ENCODE measurements around the gene LIPC.

Gene LIPC

DNA sequence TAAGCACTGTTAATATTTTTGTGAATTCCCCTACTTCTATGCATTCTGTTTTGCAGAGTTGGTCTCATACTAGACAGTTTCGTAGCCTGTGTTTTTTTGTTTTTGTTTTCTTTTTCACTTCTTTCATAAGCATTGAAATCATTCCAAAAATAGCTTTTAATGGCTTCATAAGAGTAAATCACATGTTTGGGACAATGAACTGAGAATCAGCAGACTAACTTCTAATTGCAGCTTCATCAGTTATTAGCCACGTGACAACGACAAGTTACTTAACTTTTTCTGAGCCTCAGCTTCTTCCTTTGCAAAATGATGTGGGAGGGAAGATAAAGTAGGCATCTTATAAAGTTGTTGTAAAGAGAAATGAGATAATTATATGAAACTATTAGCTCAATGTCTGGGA, 124.8 kb downstream of the LIPC start:
- H3K18ac ChIP-seq (ENCODE audit: low read length): no peak overlapping the region
- no peak overlapping the region for H3K4ac ChIP-seq (ENCODE audit: low read length)
- no peak overlapping the region for H3K4me2 ChIP-seq (ENCODE audit: insufficient read depth, low read length, poor library complexity, severe bottlenecking)
- no peaks in the 10 kb centered on the region for H3K79me1 ChIP-seq (ENCODE audit: low read depth, low read length)
- no peaks in the 10 kb centered on the region for H3K36me3 ChIP-seq (replicated peaks in 1 of 2; ENCODE audit: control insufficient read depth in 2 of 2, insufficient read depth in 2 of 2, low read length in 2 of 2)
- H2BK5ac ChIP-seq (ENCODE audit: low read length): no peak overlapping the region
- H4K91ac ChIP-seq (ENCODE audit: low read depth, low read length, poor library complexity): no peak overlapping the region
- DNase-seq (ENCODE audit: low spot score): no peak
- no peak overlapping the region for H3K14ac ChIP-seq (ENCODE audit: low read length)
- H3K9me3 ChIP-seq (replicated peaks in 1 of 2; ENCODE audit: control insufficient read depth in 2 of 2, insufficient read depth in 1 of 2, low read depth in 1 of 2, low read length in 2 of 2): peaks cover 0 to 2% of the 10 kb centered on the region in 2 donors
- no CpG with 5 or more reads among the region's 3 CpGs for WGBS, 2 donors (ENCODE audit: extremely low coverage in 2 of 2, insufficient read length in 2 of 2, insufficient replicate concordance in 1 of 2)
- no peak overlapping the region for H2BK120ac ChIP-seq (ENCODE audit: low read depth, low read length)
- no peak overlapping the region for H2BK15ac ChIP-seq (ENCODE audit: low read length)
- no peak overlapping the region for H3K9ac ChIP-seq (ENCODE audit: low read depth, low read length, poor library complexity)
- no peak overlapping the region for H2AK5ac ChIP-seq (ENCODE audit: low read depth, low read length)
- H3K4me1 ChIP-seq (ENCODE audit: control insufficient read depth in 2 of 2, insufficient read depth in 1 of 2, low read depth in 1 of 2, low read length in 2 of 2): peaks cover 0 to 6% of the 10 kb centered on the region in 2 donors
- H2BK12ac ChIP-seq (ENCODE audit: low read length): no peak overlapping the region
- H3K4me3 ChIP-seq (ENCODE audit: low read length in 2 of 2): no peak overlapping the region
- no peak overlapping the region for H3K23ac ChIP-seq (ENCODE audit: low read depth, low read length, poor library complexity)
- no peak overlapping the region for H4K8ac ChIP-seq (ENCODE audit: low read depth, low read length)
- H2AFZ ChIP-seq (ENCODE audit: low read length): no peak overlapping the region
- no peak overlapping the region for H3K27ac ChIP-seq (replicated peaks; ENCODE audit: low read length)
- H3K27me3 ChIP-seq (ENCODE audit: control insufficient read depth in 3 of 3, insufficient read depth in 3 of 3, low read depth in 1 of 3, low read length in 3 of 3): no peaks in the 10 kb centered on the region

DNA sequence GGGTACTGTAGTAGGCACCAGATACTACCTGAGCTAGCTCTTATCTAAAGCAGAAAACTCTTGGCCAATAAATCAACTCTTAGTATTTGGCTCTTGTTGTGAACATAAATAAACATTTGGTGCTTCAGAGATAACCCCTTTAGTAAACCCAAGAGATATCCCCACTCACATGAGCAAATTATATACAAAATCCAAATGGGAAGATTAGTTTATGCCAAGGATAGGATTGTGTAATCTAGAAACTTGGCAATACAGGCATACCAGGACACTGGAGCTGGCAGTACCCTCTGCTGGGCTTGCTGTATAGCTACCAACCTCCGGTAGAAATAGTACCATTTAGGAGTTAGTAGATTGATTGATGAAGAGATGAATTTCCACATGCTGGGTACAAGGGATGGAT, 127.0 kb downstream of the LIPC start:
- no peaks in the 10 kb centered on the region for H3K27me3 ChIP-seq (ENCODE audit: control insufficient read depth in 3 of 3, insufficient read depth in 3 of 3, low read depth in 1 of 3, low read length in 3 of 3)
- no peaks in the 10 kb centered on the region for H3K36me3 ChIP-seq (replicated peaks in 1 of 2; ENCODE audit: control insufficient read depth in 2 of 2, insufficient read depth in 2 of 2, low read length in 2 of 2)
- no peak overlapping the region for H3K4me3 ChIP-seq (ENCODE audit: low read length in 2 of 2)
- no peak overlapping the region for H3K9ac ChIP-seq (ENCODE audit: low read depth, low read length, poor library complexity)
- no CpG with 5 or more reads among the region's 1 CpG for WGBS, 2 donors (ENCODE audit: extremely low coverage in 2 of 2, insufficient read length in 2 of 2, insufficient replicate concordance in 1 of 2)
- H2AFZ ChIP-seq (ENCODE audit: low read length): no peak overlapping the region
- no peak overlapping the region for H4K91ac ChIP-seq (ENCODE audit: low read depth, low read length, poor library complexity)
- no peak overlapping the region for H2AK5ac ChIP-seq (ENCODE audit: low read depth, low read length)
- H3K4ac ChIP-seq (ENCODE audit: low read length): no peak overlapping the region
- no peak overlapping the region for H2BK15ac ChIP-seq (ENCODE audit: low read length)
- DNase-seq (ENCODE audit: low spot score): no peak
- H3K23ac ChIP-seq (ENCODE audit: low read depth, low read length, poor library complexity): no peak overlapping the region
- H2BK120ac ChIP-seq (ENCODE audit: low read depth, low read length): no peak overlapping the region
- no peak overlapping the region for H3K18ac ChIP-seq (ENCODE audit: low read length)
- H3K27ac ChIP-seq (replicated peaks; ENCODE audit: low read length): no peak overlapping the region
- no peaks in the 10 kb centered on the region for H3K4me1 ChIP-seq (ENCODE audit: control insufficient read depth in 2 of 2, insufficient read depth in 1 of 2, low read depth in 1 of 2, low read length in 2 of 2)
- no peak overlapping the region for H4K8ac ChIP-seq (ENCODE audit: low read depth, low read length)
- no peak overlapping the region for H3K4me2 ChIP-seq (ENCODE audit: insufficient read depth, low read length, poor library complexity, severe bottlenecking)
- no peak overlapping the region for H2BK5ac ChIP-seq (ENCODE audit: low read length)
- H2BK12ac ChIP-seq (ENCODE audit: low read length): no peak overlapping the region
- peaks cover 0 to 2% of the 10 kb centered on the region in 2 donors for H3K9me3 ChIP-seq (replicated peaks in 1 of 2; ENCODE audit: control insufficient read depth in 2 of 2, insufficient read depth in 1 of 2, low read depth in 1 of 2, low read length in 2 of 2)
- H3K79me1 ChIP-seq (ENCODE audit: low read depth, low read length): no peaks in the 10 kb centered on the region
- H3K14ac ChIP-seq (ENCODE audit: low read length): no peak overlapping the region

DNA sequence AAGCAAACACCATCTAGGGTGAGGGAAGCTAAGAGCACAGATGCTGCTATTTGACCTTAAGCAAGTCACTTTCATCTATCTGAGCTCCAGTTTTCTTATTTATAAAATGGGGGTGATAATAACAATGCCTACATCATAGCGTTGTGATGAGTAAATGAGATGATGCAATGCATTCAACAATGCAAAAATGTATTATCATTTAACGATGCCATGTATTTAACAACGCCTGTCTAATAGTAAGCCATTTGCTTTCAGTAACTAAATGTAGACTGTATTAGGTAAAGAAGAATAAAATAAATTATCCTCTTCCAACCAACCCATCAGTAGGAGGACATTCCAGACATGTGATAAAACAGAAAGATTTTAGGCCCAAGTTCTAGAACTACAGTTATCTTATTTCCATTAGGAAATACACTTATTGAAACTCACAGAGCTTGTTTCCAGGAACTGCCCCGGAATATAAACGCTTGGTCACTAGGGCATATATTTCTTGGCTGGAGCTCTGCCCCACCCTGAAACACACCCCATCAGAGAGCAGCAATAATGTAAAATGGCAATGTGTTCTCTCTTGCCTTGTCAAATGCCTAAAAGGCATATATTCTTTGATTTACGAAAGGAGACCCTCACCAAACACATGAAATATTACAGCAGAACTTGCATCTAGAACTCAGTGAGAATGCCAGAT, 128.3 kb downstream of the LIPC start:
- no peak overlapping the region for H3K4ac ChIP-seq (ENCODE audit: low read length)
- no peak overlapping the region for H2BK5ac ChIP-seq (ENCODE audit: low read length)
- H3K18ac ChIP-seq (ENCODE audit: low read length): no peak overlapping the region
- H4K8ac ChIP-seq (ENCODE audit: low read depth, low read length): no peak overlapping the region
- no peak overlapping the region for H3K9ac ChIP-seq (ENCODE audit: low read depth, low read length, poor library complexity)
- no peaks in the 10 kb centered on the region for H3K27me3 ChIP-seq (ENCODE audit: control insufficient read depth in 3 of 3, insufficient read depth in 3 of 3, low read depth in 1 of 3, low read length in 3 of 3)
- no peak overlapping the region for H3K4me3 ChIP-seq (ENCODE audit: low read length in 2 of 2)
- no peaks in the 10 kb centered on the region for H3K36me3 ChIP-seq (replicated peaks in 1 of 2; ENCODE audit: control insufficient read depth in 2 of 2, insufficient read depth in 2 of 2, low read length in 2 of 2)
- H2BK120ac ChIP-seq (ENCODE audit: low read depth, low read length): no peak overlapping the region
- no peak overlapping the region for H3K14ac ChIP-seq (ENCODE audit: low read length)
- H2BK12ac ChIP-seq (ENCODE audit: low read length): no peak overlapping the region
- H3K4me2 ChIP-seq (ENCODE audit: insufficient read depth, low read length, poor library complexity, severe bottlenecking): no peak overlapping the region
- H3K79me1 ChIP-seq (ENCODE audit: low read depth, low read length): no peaks in the 10 kb centered on the region
- no peaks in the 10 kb centered on the region for H3K4me1 ChIP-seq (ENCODE audit: control insufficient read depth in 2 of 2, insufficient read depth in 1 of 2, low read depth in 1 of 2, low read length in 2 of 2)
- no peak overlapping the region for H2AFZ ChIP-seq (ENCODE audit: low read length)
- H2BK15ac ChIP-seq (ENCODE audit: low read length): no peak overlapping the region
- H2AK5ac ChIP-seq (ENCODE audit: low read depth, low read length): no peak overlapping the region
- peaks cover 0 to 2% of the 10 kb centered on the region in 2 donors for H3K9me3 ChIP-seq (replicated peaks in 1 of 2; ENCODE audit: control insufficient read depth in 2 of 2, insufficient read depth in 1 of 2, low read depth in 1 of 2, low read length in 2 of 2)
- WGBS, 2 donors (ENCODE audit: extremely low coverage in 2 of 2, insufficient read length in 2 of 2, insufficient replicate concordance in 1 of 2): no CpG with 5 or more reads among the region's 6 CpGs
- no peak for DNase-seq (ENCODE audit: low spot score)
- no peak overlapping the region for H3K27ac ChIP-seq (replicated peaks; ENCODE audit: low read length)
- H3K23ac ChIP-seq (ENCODE audit: low read depth, low read length, poor library complexity): no peak overlapping the region
- no peak overlapping the region for H4K91ac ChIP-seq (ENCODE audit: low read depth, low read length, poor library complexity)

DNA sequence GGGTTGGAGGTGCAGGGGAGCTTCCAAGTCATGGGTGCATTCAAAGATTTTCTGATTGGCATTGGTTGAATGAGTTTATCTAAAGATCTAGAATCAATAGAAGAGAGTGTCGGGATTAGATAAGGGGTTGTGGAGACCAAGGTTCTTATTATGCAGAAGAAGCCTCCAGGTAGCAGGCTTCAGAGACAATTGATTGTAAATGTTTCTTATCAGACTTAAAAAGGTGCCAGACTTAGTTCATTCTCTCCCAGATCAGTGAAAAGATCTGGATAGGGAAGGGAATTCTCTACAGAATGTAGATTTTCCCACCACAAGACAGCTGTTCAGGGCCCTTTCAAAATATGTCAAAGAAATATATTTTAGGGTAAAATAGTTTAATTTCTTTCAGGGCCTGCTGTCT, 129.5 kb downstream of the LIPC start:
- Histone ChIP-seq H3K4me2 (ENCODE audit: insufficient read depth, low read length, poor library complexity, severe bottlenecking) (no peak overlapping the region), H3K27me3 (ENCODE audit: control insufficient read depth in 3 of 3, insufficient read depth in 3 of 3, low read depth in 1 of 3, low read length in 3 of 3) (no peaks in the 10 kb centered on the region), H2AFZ (ENCODE audit: low read length) (no peak overlapping the region), H2BK5ac (ENCODE audit: low read length) (no peak overlapping the region), H3K79me1 (ENCODE audit: low read depth, low read length) (no peaks in the 10 kb centered on the region), H3K27ac (replicated peaks; ENCODE audit: low read length) (no peak overlapping the region), H3K23ac (ENCODE audit: low read depth, low read length, poor library complexity) (no peak overlapping the region), H3K14ac (ENCODE audit: low read length) (no peak overlapping the region), H3K18ac (ENCODE audit: low read length) (no peak overlapping the region), H2AK5ac (ENCODE audit: low read depth, low read length) (no peak overlapping the region), H4K8ac (ENCODE audit: low read depth, low read length) (no peak overlapping the region), H2BK15ac (ENCODE audit: low read length) (no peak overlapping the region), H3K4ac (ENCODE audit: low read length) (no peak overlapping the region), H2BK120ac (ENCODE audit: low read depth, low read length) (no peak overlapping the region), H3K9ac (ENCODE audit: low read depth, low read length, poor library complexity) (no peak overlapping the region), H2BK12ac (ENCODE audit: low read length) (no peak overlapping the region), H3K4me1 (ENCODE audit: control insufficient read depth in 2 of 2, insufficient read depth in 1 of 2, low read depth in 1 of 2, low read length in 2 of 2) (peaks cover 0 to 3% of the 10 kb centered on the region in 2 donors), H3K36me3 (replicated peaks in 1 of 2; ENCODE audit: control insufficient read depth in 2 of 2, insufficient read depth in 2 of 2, low read length in 2 of 2) (no peaks in the 10 kb centered on the region), H3K4me3 (ENCODE audit: low read length in 2 of 2) (no peak overlapping the region), H4K91ac (ENCODE audit: low read depth, low read length, poor library complexity) (no peak overlapping the region), H3K9me3 (replicated peaks in 1 of 2; ENCODE audit: control insufficient read depth in 2 of 2, insufficient read depth in 1 of 2, low read depth in 1 of 2, low read length in 2 of 2) (peaks cover 0 to 2% of the 10 kb centered on the region in 2 donors)
- no peak for DNase-seq (ENCODE audit: low spot score)
- WGBS, 2 donors (ENCODE audit: extremely low coverage in 2 of 2, insufficient read length in 2 of 2, insufficient replicate concordance in 1 of 2): no CpG with 5 or more reads among the region's 1 CpG

Measured in neuronal stem cell (in vitro differentiated cells).